SU-DHL-6 (cell line): ENCODE measurements around the gene SCG5.

ENCODE experiments used
- EZH2phosphoT487 ChIP-seq: fragments of 200-600 bp; sonication (generic), shearing (Covaris generic); conservative IDR thresholded peaks from 2 replicates; pipeline ENCODE4 v1.6.1; 2018; ENCODE audit warnings: mild to moderate bottlenecking, antibody characterized with exemption, low read length, moderate library complexity, mixed read lengths
- TF ChIP-seq, protein P1 (sequence below): fragments of 200-600 bp; sonication (generic); IDR thresholded peaks from one replicate; pipeline ENCODE4 v1.5.1; 2017; ENCODE audit warnings: antibody characterized with exemption, mild to moderate bottlenecking, low read length, moderate library complexity; ENCODE audit not compliant: insufficient read depth, poor library complexity, severe bottlenecking

DNA sequence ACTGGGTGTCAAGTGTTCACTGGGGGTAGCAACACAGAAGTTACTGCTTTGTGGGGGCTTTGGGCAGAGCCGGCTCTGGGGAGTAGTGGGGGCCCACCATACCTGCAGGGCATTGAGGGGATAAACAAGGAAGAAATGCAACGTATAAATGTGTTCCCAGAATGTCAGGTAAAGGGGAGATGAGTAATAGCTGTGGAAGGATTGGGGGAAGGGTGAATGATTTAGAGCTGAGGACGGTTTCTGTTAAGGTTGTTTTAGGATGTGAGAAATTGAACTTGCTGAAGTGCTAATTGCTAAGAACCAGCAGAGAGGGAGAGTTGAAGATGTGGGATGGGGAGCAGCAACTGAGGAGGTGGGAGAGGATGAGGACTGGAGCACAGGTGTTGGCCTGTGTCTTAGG, 10.7 kb downstream of the SCG5 start:
- TF ChIP-seq, protein P1, sequence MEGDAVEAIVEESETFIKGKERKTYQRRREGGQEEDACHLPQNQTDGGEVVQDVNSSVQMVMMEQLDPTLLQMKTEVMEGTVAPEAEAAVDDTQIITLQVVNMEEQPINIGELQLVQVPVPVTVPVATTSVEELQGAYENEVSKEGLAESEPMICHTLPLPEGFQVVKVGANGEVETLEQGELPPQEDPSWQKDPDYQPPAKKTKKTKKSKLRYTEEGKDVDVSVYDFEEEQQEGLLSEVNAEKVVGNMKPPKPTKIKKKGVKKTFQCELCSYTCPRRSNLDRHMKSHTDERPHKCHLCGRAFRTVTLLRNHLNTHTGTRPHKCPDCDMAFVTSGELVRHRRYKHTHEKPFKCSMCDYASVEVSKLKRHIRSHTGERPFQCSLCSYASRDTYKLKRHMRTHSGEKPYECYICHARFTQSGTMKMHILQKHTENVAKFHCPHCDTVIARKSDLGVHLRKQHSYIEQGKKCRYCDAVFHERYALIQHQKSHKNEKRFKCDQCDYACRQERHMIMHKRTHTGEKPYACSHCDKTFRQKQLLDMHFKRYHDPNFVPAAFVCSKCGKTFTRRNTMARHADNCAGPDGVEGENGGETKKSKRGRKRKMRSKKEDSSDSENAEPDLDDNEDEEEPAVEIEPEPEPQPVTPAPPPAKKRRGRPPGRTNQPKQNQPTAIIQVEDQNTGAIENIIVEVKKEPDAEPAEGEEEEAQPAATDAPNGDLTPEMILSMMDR, result no peak
- TF ChIP-seq EZH2phosphoT487, result no peak
